Left renal cortex interstitium (tissue), 4 donors: ENCODE results near the gene MEF2C. TPM values are rescaled to one million over a fixed set of nuclear protein-coding genes. Genes with fewer than 3 reads are reported as not detected.

Source experiments
- DNase-seq, 4 donors: peaks; one replicate each; pipeline ENCODE4 v3.0.0-alpha.2; 2013; ENCODE audit warnings: low read depth in 4 of 4, low spot score in 2 of 4, missing footprints in 1 of 4
- polyA plus RNA-seq, 4 donors: library from polyadenylated mRNA; unstranded; fragments of 120-200 nt; gene quantifications; one replicate each; pipeline ENCODE4 v1.2.1, GENCODE V29; 2013; ENCODE audit not compliant: insufficient read length in 4 of 4

Gene MEF2C
- polyA plus RNA-seq, 4 donors, result 31.7 to 55.0 (median 40.5) TPM

DNA sequence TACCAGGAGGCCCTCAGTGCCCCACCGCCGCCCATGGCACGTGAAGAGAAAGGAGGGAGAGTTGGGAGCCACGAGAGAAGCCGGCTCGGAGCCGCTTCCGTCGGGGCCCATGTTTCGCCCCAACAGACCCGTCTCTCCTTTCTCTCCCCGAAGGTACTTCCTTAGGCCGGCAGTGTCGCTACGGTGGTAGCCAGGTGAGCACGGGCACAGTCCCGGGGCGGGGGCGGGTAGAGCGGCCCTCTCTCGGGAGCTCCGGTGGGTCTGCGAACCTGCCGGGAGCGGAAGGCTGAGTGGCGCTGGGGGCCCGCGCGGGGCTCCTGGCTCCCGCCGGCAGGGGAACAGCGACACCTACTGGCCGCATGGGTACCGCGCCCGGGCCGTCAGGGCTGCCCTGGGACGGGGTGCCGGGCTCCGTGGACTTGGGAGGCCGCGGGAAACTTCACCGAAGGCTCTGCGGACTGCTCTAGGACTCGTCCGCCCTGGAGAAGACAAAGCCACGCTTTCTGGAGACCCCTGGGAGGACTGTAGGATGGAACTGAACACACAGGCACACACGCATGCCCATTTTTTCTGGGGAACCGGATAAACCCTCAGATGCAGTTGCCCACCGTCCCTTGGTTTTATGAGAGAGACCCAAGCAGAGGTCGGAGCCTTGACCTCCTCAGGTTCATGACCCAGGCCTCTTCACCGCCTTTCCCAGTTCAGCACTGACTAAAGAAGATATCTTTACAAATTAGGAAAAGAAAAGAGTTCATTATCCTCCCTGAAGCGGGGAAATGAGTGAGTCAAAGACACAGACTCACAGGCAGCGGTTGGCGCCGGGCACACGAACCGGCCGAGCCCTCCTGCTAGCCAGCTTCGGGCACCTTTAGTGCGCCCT is 202.5 kb downstream of the MEF2C start:
- DNase-seq, result no peak

DNA sequence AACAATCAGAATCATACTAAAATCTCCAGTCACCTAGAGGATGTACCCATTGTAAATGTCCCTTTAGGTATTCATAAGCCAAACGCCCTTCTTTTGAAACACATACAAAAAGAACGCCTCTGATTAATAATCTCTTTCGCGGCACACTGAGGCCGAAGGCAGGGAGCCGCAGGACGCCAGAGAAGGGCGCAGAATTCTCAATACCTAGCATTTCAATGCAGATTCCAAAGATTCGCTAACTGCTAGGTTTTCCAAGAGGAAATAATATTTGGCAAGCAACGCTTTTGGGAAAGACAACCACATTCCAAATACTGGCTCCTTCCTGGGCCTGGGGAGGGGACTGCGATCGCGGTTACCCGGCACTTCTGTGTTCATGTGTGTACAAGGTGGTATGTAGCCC is 203.3 kb downstream of the MEF2C start:
- no peak for DNase-seq

DNA sequence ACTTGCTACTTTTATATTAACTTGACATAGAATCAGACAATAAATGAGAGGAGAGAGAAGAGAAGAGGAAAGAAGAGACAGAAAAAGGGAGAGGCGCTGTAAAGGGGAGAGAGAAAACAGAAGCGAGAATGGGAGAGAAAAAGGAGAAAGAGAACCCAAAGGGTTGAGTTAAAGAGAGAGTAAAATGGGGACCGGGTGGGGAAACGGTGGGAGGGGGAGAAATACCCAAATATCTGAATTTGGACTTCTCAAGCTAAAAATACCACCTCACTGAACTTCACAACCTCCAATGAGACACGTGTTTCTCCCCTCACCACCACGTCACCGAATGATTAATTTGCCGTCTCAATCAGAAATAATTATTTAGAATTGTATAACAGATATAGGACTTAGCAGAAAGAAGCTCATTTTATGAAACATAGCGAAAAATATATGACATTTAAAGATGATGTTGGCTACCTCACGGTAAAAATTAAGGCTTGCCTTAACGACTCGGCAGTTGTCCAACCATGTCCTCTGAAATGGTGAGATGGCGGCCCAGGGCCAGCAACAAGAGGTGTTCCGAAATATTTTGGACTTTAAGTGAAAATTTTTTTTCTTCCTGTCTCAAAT is 204.1 kb downstream of the MEF2C start:
- DNase-seq, result no peak

DNA sequence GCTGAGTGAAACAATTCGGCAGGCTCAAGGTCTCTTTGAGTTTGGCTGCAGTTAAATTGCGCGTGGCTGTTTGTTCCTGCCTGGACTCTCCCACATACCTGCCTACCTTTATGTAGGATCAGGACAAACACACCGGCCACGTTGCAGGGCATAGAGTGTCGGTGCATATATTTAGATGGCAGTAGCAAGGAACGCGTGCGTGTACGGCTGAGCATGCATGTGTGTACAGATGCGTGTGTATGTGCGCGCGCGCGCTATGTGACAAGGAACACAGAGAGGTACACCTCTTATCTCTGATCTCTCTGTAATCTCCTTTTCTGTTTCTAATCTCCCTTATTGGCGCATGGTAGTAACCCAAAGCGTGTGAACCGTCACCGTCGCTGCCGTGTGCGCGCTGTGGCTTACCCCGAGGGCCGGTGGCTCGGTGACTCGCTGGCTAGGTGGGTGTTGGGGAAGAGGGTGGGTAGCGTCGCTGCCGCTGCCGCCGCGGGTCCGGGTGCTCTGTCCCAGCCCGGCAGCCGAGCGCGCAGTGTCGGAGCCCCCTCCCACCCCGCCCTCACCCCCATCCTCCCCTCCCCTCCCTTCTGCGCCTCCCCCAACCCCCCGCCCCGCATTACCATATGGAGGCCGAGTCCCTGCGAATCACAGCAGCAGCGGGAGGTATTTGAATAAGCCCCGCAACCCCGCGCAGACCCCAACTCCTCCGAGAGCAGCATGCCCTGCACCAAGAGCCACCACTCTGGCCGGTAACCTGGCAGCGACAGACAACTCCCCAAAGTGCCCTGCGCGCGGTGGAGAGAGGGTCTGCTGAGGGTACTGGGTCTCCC is 204.8 kb downstream of the MEF2C start:
- DNase-seq, result no peak

DNA sequence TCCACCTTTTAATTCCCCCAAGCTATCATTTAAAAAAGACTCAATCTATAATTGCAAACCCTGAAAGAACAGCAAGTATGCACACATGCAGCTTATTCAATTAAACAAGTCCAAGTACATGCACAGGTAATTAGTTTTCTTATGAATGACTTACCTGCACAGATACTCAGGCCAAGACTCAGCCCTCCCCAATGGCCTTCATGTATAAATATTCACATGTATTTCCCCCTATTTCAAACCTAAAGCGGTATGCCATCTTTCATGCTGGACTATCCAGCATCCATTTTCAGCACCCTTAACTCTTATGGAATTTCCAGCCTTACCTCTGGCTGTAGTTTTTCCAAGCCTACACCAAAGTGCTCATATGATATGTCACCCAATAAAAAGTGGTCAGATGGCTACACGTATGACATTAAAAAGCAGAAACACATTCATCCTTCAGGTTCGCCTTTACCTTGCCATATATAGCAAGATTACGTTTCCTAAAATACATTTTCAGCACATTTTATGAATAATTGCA is 205.5 kb downstream of the MEF2C start:
- no peak for DNase-seq

DNA sequence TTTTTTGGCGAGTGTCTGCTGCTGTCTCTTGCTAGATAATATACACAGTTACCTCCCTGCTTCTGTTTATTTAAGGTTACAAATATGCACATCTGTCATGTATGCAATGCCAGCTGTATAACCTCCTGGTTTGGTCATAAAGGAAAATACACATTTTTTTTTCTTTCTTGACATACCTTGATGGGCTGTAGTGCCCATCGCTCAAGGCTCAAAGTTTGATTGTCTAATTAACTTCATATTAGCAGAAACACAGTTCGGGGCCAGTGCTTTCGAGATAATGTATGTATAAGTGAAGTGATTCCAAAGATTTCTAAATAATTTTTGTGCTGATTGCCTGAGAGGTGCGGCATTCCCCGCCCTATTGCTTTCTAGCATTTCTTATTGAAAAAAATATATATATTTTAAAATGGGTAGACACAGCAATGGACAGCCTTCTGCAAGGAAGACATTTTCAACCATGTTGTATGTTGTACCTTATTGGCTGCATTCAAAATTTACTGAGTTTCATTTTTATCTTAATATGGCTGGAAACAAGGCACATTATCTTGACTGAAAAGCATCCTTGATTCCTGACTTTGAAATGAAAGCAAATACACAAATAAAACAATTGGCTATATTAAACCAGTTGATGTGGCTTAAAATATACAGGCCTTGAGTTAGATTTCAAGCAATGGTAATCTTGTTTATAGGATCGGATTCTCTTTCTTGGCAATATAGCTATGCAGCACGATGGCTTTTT is 206.2 kb downstream of the MEF2C start:
- no peak for DNase-seq

DNA sequence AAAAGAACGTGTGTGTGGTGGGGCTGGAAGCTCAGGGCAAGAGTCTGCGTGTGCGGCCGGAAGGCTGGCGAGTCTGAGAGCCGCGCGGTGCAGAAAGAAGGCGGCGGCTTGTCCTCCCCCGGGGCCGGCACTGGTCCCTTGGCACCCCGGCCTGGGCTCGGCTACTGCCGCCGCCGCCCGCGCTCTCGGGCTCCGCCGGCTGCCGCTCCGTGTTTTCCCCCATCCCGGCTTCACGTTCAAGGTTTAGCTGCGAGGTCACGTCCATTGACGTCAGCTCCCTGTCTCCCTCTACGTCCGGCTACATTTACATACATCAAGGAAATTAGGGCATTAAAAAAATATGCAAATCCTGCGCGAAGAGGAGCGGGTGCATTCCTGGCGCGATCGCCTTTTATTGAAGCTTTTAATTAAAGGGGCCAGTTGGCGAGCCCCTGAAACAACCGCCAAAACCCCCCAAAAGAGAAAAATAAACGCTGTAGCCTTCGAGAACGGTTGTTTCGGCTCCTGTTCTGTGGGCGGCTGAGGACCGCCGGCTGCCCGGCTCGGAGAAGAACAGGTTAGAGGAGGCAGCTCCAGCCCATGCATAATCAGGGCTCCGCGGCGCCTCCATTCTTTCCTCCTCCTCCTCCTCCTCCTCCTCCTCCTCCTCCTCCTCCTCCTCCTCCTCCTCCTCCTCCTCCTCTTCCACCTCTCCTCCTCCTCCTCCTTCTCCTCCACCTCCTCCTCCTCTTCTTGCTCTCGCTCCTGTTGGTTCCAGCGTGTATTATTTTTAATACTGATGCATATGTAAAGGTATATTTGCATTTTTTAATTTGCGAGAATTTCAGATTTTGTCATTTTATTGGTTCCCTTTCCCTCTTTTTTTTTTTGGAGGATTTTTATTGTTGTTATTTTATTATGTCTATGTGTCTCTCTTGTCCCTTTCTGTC is 207.0 kb downstream of the MEF2C start:
- no peak for DNase-seq

DNA sequence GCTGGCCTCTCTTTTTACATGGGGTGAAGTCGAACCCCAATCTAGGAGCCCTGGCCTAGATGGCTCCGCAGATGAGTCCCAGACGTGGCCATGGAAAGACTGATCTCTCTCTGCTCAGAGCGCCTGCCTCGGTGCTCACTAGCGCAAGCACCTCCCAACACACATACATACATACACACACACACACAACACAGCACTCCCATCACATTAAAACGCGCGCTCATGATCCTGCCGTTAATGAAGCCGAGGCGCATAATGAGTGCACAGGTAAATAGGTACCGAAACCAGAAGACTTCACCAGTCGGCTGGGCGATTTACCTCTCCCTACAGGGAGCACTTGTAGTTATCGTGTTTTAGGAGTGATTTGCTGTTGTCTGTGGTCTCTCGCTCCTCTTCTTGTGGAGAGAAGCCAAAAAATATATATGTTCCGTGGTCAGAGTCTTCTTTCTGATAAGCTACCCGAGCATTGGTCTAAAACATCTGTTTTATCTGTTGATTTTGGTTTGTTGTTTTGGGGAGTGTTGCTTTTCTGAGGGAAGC is 207.7 kb downstream of the MEF2C start:
- no peak for DNase-seq

DNA sequence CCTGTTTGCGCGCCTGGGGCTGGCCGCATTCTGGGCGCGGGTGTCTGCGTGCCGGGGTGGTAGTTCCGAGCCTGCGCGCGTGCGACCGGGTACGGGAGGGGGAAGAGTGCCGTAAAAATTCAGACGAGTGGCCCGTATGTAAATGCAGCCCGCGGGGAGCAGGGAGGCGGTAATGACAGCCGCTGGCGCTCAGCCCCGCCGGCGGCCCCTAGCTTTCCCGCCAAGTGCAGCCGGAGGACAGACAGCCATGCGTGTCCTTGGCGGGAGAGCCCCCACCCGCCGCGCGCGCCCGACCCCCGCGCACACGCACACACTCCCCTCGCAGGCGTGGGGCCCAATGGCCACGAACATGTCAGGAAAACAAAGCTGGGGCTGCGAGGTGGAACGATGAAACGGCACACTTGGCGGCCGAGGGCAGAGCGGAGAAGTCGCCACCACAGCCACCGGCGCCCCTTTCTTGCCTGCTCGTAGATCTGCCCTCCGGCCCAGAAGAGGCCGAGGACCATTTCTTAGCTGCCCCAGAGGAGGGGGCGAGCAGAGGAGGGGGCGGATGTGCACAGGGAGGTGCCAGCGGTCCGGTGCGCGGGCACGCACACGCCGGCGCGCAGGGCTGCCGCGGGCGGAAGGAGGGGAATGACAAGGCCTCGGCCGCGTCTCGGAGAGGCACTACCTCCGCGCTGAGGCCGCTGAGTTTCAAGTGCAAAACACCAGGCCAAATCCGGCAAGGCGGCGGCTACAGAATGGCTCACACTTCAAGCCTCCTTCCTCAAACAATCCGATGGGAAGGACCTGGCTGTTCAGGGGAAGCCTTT is 208.4 kb downstream of the MEF2C start:
- no peak for DNase-seq

DNA sequence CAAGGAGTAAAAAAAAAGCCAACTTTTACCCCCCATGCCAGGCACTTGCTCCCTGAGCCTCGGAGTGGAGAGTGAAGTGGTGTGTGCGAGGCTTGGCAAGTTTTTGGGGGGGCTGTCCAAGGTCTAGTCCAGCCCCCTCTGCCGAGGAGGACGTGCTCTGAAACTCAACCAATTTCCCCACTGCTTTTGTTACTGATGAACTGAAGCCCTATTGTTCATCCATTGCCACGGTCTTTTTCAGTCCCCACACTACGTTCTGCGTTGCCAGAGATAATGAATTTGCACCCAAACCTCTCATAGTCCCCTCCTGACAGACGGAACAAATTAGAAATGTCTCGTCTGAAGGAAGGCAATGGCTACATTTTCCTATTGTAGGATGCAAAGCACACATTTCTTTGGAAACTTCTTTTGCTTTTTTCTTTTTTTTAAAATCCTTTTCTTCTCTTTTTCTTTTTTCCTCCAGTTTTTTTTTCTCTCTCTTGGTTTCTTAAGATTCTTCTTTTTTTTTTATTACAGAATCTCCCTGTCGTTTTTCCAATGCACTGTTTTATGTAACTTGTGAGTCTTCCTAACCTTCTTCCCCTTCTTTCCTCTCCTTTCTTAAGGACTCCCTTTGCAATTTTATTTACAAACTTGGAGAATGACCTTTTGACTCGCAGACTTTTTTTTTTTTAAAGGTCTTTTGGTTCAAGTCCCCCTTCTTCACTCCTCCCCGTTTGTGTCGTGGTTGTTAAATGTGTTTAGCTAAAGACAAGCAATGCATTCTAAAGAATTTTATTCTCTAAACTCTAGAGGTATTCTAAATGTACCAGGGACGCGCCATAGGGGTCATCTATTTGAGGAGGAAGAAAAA is 209.5 kb downstream of the MEF2C start:
- DNase-seq, result no peak

DNA sequence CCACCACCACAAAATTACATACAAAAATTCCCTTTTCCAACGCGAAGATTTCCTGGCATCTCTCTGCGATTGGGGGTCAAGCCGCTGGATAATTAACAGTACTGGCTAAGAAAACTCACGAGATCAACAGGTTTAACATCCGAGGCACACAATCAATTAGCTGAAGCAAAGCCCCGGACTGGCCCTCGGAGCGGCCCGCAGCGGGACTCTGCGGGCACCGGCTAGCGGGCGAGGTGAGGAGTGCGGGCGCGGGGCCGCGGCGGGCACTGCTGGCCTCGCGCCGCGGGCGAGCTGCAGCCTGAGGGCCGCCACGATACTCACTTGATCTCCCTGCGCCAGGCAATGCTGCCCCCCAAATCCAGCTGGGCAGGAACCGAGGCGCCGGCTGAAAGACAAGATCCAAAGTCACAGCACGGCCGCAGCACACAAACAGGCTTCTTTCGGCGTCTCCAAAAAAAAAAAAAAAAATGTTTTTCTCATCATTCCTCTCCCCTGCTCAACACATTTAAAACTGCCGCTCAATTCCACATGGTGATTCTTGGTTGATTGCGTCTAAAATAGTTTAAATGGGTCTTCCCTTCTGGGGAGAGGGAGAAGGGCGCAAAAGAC is 210.2 kb downstream of the MEF2C start:
- no peak for DNase-seq

DNA sequence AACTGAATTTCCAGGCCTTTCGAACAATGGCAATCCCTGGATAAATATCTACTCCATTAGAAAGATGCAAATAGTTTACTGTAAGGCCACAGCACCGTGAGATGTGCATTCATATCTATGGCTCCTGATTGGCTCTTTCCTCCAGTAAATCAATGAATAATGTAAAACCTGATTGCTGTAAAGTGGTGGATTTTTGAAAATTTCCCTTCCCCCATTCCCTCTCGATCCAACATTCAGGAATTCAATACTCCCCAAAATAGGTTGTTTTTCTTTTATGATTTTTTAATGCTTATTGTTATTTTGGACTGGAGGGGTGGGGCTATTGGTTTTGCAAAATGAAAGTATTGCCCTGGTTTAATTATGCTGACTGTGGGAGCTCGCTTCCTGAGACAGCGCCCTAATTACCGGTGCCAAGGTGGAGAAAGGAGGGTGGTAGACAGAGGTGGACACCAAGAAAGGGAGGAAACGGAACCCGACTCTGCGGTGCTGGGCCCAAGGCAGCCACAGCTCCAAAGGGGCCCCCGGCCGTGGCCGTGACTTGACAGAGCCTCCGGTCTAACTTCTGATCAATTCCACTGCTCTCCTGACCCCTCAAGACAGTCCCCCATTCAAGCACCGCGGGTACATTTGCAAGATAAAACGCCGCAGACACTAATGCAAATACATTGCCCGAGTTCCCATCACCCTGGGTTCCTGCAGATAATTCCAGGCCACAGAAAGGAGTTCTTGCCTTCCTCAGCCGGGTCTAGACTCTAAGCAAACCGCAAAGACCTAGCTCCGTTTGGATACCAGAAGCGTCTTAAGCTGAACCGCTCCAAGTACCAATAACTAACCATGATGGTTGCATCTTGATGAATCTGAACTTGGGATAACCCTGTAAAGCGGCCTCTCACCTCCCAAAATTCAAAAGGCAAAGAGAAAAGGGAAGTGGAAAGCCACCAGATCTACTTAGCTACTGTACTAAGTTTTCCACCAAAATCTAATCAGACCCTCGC is 211.2 kb downstream of the MEF2C start:
- DNase-seq, result no peak

DNA sequence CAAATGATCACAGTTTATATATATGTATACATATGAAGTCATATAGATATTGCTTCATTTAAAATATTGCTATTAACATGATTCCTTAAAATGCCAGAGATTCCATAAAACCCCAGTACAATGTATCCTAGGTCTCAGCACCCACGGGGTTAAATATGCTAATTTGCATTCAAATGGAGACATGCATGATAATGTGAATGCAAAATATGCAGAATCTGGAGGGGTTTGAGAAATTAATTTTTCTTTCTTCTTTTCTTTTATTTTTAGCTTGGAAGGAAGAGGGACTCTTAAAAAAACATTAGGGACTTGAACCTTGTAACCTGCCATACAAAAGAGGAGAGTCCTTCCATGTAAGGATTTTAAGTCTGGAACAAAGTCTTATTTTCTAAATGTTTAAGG is 211.9 kb downstream of the MEF2C start:
- no peak for DNase-seq

DNA sequence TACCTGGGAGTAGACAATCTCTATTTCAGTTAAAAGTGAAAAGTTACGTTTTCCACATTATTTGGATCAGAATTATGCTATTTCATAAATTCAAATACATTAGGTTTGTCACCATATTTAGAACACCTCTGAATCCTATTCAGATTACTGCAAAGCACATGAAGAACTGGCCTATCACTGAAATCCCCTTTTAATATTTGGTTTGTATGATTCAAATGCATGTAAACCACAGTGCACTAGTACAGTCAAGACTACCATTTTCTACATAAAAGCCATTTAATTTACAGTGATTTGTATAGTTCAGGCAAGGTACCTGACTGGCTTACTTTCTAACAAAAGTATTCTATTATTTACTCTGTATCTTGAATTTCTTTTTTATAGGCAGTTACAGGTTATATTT is 212.5 kb downstream of the MEF2C start:
- DNase-seq, result no peak

DNA sequence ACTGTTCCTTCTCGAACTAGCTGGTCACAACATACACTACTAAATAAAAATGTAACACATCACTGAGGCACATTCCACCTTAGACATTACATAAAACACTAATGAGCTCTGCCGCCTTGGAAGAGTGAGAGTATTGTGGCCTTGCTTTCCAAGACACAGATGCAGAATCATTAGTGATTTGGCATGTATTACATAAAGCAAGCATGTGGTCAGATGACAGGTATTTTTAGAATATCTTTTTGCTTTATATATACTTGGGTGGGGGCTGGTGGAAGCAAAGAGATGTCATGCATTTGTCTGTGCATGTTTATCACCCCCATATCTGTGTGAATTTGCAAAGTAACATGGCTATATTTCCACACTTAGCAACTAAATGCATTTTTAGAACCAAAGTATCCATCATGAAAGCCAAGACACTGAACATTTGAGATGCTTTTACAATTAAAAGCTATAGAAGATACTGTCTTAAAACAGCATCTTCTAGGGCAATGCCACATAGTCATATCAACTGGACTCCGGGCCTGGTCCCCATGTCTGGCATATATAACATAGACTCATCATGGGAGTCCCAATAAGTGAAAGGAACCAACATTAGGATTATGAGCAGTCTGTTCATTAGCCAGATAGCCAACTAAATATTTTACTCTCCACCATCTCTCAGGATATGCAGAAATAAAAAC is 213.5 kb downstream of the MEF2C start:
- no peak for DNase-seq
